ENCODE results near the gene DOK5.

Gene DOK5

DNA sequence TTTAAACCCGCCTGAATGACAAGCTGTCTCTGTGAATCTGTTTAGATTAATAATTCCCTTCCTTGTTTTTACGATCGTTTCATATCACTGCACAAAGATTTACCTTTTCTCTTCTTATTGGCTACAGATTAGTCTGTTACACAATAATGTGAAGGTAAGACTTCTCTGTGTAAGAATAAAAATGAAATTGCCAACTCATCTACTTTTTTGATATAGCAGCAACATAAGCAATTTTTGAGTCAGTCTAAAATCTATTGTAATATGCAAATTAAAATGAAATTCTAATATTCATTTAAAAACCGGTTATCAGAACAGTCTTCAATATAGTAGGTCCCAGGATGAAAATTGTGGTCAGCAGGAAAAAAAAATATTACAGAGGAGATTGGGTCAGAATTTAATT is 155.2 kb downstream of the DOK5 start:
- TF ChIP-seq, protein P1, sequence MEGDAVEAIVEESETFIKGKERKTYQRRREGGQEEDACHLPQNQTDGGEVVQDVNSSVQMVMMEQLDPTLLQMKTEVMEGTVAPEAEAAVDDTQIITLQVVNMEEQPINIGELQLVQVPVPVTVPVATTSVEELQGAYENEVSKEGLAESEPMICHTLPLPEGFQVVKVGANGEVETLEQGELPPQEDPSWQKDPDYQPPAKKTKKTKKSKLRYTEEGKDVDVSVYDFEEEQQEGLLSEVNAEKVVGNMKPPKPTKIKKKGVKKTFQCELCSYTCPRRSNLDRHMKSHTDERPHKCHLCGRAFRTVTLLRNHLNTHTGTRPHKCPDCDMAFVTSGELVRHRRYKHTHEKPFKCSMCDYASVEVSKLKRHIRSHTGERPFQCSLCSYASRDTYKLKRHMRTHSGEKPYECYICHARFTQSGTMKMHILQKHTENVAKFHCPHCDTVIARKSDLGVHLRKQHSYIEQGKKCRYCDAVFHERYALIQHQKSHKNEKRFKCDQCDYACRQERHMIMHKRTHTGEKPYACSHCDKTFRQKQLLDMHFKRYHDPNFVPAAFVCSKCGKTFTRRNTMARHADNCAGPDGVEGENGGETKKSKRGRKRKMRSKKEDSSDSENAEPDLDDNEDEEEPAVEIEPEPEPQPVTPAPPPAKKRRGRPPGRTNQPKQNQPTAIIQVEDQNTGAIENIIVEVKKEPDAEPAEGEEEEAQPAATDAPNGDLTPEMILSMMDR (IDR thresholded peaks at IDR 0.05): no peak
- TF ChIP-seq ZFX (IDR thresholded peaks at IDR 0.05; ENCODE audit: borderline replicate concordance): no peak
- no peak overlapping the region for H3K27ac ChIP-seq

DNA sequence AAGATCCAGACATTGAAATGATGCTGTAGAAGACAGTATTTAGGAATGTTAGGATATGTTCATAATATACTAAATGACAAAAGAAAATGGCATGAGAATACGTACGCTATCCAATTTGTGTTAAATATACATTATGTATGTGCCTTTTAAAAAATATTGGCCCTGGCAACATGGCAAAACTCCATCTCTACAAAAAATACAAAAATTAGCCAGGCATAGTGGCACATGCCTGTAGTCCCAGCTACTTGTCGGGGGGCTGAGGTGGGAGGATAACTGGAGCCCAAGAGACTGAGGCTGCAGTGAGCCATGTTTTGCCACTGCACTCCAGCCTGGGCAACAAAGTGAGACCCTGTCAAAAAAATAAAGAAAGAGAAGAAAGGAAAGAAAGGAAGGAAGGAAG is 155.7 kb downstream of the DOK5 start:
- H3K27ac ChIP-seq: no peak overlapping the region
- TF ChIP-seq, protein P1 (IDR thresholded peaks at IDR 0.05): no peak
- no peak for TF ChIP-seq ZFX (IDR thresholded peaks at IDR 0.05; ENCODE audit: borderline replicate concordance)

GRCh38 chr20:54633374-54634355 is 158.3 kb downstream of the DOK5 start:
- TF ChIP-seq, protein P1 (IDR thresholded peaks at IDR 0.05): no peak
- TF ChIP-seq ZFX (IDR thresholded peaks at IDR 0.05; ENCODE audit: borderline replicate concordance): no peak
- no peak overlapping the region for H3K27ac ChIP-seq

DNA sequence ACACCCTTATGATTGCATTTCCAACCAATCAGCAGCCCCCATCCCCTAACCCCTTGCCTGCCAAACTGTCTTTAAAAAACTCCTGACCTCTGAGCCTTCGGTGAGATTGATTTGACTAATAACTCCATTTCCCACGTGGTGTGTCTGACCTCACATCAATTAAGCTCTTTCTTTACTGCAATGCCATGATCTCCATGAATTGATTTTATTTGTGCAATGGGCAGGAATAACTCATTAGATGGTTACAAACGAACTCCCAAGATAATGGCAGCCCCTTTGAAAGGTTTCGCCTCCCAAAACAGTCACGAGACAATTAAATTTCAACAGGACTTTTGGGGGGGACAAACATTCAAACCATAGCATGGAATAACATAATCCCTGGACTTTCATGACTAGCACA is 161.2 kb downstream of the DOK5 start:
- no peak overlapping the region for H3K27ac ChIP-seq
- TF ChIP-seq ZFX (IDR thresholded peaks at IDR 0.05; ENCODE audit: borderline replicate concordance): no peak
- TF ChIP-seq, protein P1 (IDR thresholded peaks at IDR 0.05): no peak

- no peak overlapping the region for H3K27ac ChIP-seq
- no peak for TF ChIP-seq ZFX (IDR thresholded peaks at IDR 0.05; ENCODE audit: borderline replicate concordance)
- TF ChIP-seq, protein P1 (IDR thresholded peaks at IDR 0.05): no peak
Measured at GRCh38 chr20:54639941-54640340, 164.5 kb downstream of the DOK5 start.

DNA sequence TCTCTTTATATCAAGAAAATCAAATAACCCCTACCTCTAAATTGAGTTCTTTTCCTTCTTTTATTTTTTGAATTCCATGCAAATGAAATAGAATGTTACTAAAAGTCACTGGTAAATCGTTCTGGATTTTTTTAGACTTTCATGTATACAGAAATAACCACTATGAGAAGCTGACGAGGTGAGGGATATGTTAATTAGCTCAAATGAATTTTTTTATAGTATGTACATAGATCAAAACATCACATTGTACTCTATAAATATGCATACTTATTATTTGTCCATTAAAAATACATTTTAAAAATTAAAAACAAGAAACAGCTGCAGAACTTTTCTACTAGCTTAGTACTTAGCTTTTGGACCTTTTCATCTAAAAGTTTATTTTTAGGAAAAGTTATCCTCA is 165.4 kb downstream of the DOK5 start:
- TF ChIP-seq, protein P1 (IDR thresholded peaks at IDR 0.05): no peak
- no peak for TF ChIP-seq ZFX (IDR thresholded peaks at IDR 0.05; ENCODE audit: borderline replicate concordance)
- H3K27ac ChIP-seq: no peak overlapping the region

All from 22Rv1 (cell line).